ENCODE data around the gene MZF1.

GRCh38 chr19:58550362-58551122 lies 22.6 kb downstream of the MZF1 start:
- TF ChIP-seq CTCF (conservative IDR thresholded peaks at IDR 0.05) (no peak), ZFX (IDR thresholded peaks at IDR 0.05) (no peak)

Measured in C4-2B (cell line).